HepG2 (cell line): ENCODE measurements around the gene HPCAL1. TPM values are rescaled to one million over a fixed set of nuclear protein-coding genes. Genes with fewer than 3 reads are reported as not detected.

Experiments used
- CSRNP1 ChIP-seq: sonication (generic); formaldehyde crosslinking; IDR thresholded peaks from 2 replicates; pipeline ENCODE4 v1.8.1; 2023; ENCODE audit warnings: mild to moderate bottlenecking, missing genetic modification reagents
- FOXP4 ChIP-seq: sonication (generic); formaldehyde crosslinking; IDR thresholded peaks from 2 replicates; pipeline ENCODE4 v1.4.0; 2020; ENCODE audit warnings: missing genetic modification reagents
- HES4 ChIP-seq: sonication (generic); formaldehyde crosslinking; IDR thresholded peaks from 2 replicates; pipeline ENCODE4 v1.9.0; 2021; ENCODE audit warnings: mild to moderate bottlenecking, missing genetic modification reagents, borderline replicate concordance
- HINFP ChIP-seq: sonication (generic); formaldehyde crosslinking; IDR thresholded peaks from 2 replicates; pipeline ENCODE4 v1.4.0; 2020; ENCODE audit warnings: low read depth, mild to moderate bottlenecking, missing genetic modification reagents
- MEIS2 ChIP-seq: sonication (generic); formaldehyde crosslinking; IDR thresholded peaks from 2 replicates; pipeline ENCODE4 v1.9.0; 2021; ENCODE audit warnings: mild to moderate bottlenecking, missing genetic modification reagents
- NBN ChIP-seq: fragments of 450-650 bp; conservative IDR thresholded peaks from 2 replicates; pipeline ENCODE4 v1.6.1; 2017
- NFE2L1 ChIP-seq: sonication (generic); formaldehyde crosslinking; IDR thresholded peaks from 2 replicates; pipeline ENCODE4 v1.4.0; 2020; ENCODE audit warnings: missing genetic modification reagents, mild to moderate bottlenecking, borderline replicate concordance
- REST ChIP-seq, 2 experiments: IDR thresholded peaks; 2 replicates each; pipeline ENCODE4 v1.6.1; 2011 to 2012; ENCODE audit warnings: low read length in 2 of 2, borderline replicate concordance in 1 of 2, low read depth in 1 of 2, mild to moderate bottlenecking in 1 of 2, moderate library complexity in 1 of 2
- ZNF609 ChIP-seq: sonication (generic); formaldehyde crosslinking; IDR thresholded peaks from 2 replicates; pipeline ENCODE4 v1.4.0; 2020; ENCODE audit warnings: mild to moderate bottlenecking, missing genetic modification reagents, borderline replicate concordance
- ZNF768 ChIP-seq: sonication (generic); formaldehyde crosslinking; IDR thresholded peaks from 2 replicates; pipeline ENCODE4 v1.4.0; 2020; ENCODE audit warnings: missing genetic modification reagents
- polyA plus RNA-seq, 8 experiments: library from polyadenylated mRNA; depleted of rRNA in 3 of 8; stranded (reverse) in 7 of 8; unstranded in 1 of 8; fragments of >200 nt; fragmentation: Illumina TruSeq in 4 of 8; extraction: Trizol in 4 of 8; gene quantifications; 2 replicates each; pipeline versions ENCODE4 v1.2.1 to v1.2.3, GENCODE V29; 2011 to 2016; ENCODE audit warnings: low read depth in 4 of 8, missing spikeins in 1 of 8, mixed read lengths in 1 of 8; ENCODE audit not compliant: insufficient read depth in 1 of 8
- total RNA-seq, 5 experiments: library from RNA; depleted of rRNA; stranded (reverse); fragments of >200 nt; fragmentation: Illumina TruSeq; extraction: Trizol; gene quantifications; 2 replicates each; pipeline ENCODE4 v1.2.3, GENCODE V29; 2016; ENCODE audit warnings: low read depth in 1 of 5

The HPCAL1 gene
- total and polyA plus RNA-seq, 2 of the 13 experiments (the other 11 are each of a cell fraction or from before 2014, with no cell fraction given), result 29.5 to 29.9 TPM

GRCh38 chr2:10369269-10370255, 66.9 kb downstream of the HPCAL1 start (continued):
- TF ChIP-seq NFE2L1 (CRISPR knock-in tag), result no peak
- TF ChIP-seq FOXP4 (CRISPR knock-in tag), result peak; percentile 49; the same call in 1 of the 2 replicates
- no peak for TF ChIP-seq ZNF768 (CRISPR knock-in tag)
- TF ChIP-seq HES4, result no peak
- no peak for TF ChIP-seq REST (IDR thresholded peaks at IDR 0.05; ENCODE audit: borderline replicate concordance in 1 of 2, low read depth in 1 of 2, low read length in 2 of 2)
- no peak for TF ChIP-seq ZNF609
- TF ChIP-seq CSRNP1 (CRISPR knock-in tag), result no peak
- no peak for TF ChIP-seq NBN
- TF ChIP-seq MEIS2, result peak; percentile 77; the same call in 1 of the 2 replicates
- TF ChIP-seq HINFP, result 0 out of 2 replicates have a peak, but pooled peaks have one; percentile 17
